ENCODE measurements around the gene SNUPN.

GRCh38 chr15:75636026-75636425 is 10.5 kb upstream of the SNUPN start:
- TF ChIP-seq CTCF (conservative IDR thresholded peaks at IDR 0.05; ENCODE audit: low read length) (no peak), EZH2phosphoT487 (IDR thresholded peaks at IDR 0.05; ENCODE audit: borderline replicate concordance, low read depth, low read length) (no peak)
